Measurements from ENCODE around the gene FMN2.
"Not testable (repeated sequence)": the region's sequence is repeated elsewhere in the genome, so short reads cannot be mapped to it uniquely, and the experiment has no call there.

The FMN2 gene

GRCh38 chr1:240255922-240256321, 164.2 kb downstream of the FMN2 start:
- DNase-seq (ENCODE audit: low read depth): no peak

- no peak for DNase-seq (ENCODE audit: low read depth)
Observed at GRCh38 chr1:240256836-240257503, 165.3 kb downstream of the FMN2 start.

- DNase-seq (ENCODE audit: low read depth): no peak
Observed at GRCh38 chr1:240258910-240259309, 167.2 kb downstream of the FMN2 start.

GRCh38 chr1:240264494-240264893, 172.8 kb downstream of the FMN2 start:
- DNase-seq (ENCODE audit: low read depth): not testable (repeated sequence)

GRCh38 chr1:240271081-240271480, 179.4 kb downstream of the FMN2 start:
- no peak for DNase-seq (ENCODE audit: low read depth)

GRCh38 chr1:240274569-240274968, 182.9 kb downstream of the FMN2 start:
- no peak for DNase-seq (ENCODE audit: low read depth)

- DNase-seq (ENCODE audit: low read depth): not testable (repeated sequence)
Observed at GRCh38 chr1:240275219-240275618, 183.5 kb downstream of the FMN2 start.

- no peak for DNase-seq (ENCODE audit: low read depth)
Observed at GRCh38 chr1:240278082-240278481, 186.4 kb downstream of the FMN2 start.

- DNase-seq (ENCODE audit: low read depth): no peak
Observed at GRCh38 chr1:240280560-240281322, 189.1 kb downstream of the FMN2 start.

GRCh38 chr1:240282061-240282830, 190.6 kb downstream of the FMN2 start:
- DNase-seq (ENCODE audit: low read depth): no peak

- no peak for DNase-seq (ENCODE audit: low read depth)
Observed at GRCh38 chr1:240284656-240285414, 193.2 kb downstream of the FMN2 start.

- DNase-seq (ENCODE audit: low read depth): no peak
Observed at GRCh38 chr1:240285540-240285939, 193.9 kb downstream of the FMN2 start.

- DNase-seq (ENCODE audit: low read depth): no peak
Observed at GRCh38 chr1:240287722-240288121, 196.0 kb downstream of the FMN2 start.

GRCh38 chr1:240293706-240294105, 202.0 kb downstream of the FMN2 start:
- DNase-seq (ENCODE audit: low read depth): no peak

- DNase-seq (ENCODE audit: low read depth): no peak
Observed at GRCh38 chr1:240294566-240294965, 202.9 kb downstream of the FMN2 start.

- DNase-seq (ENCODE audit: low read depth): no peak
Observed at GRCh38 chr1:240295811-240296210, 204.1 kb downstream of the FMN2 start.

- DNase-seq (ENCODE audit: low read depth): no peak
Observed at GRCh38 chr1:240304466-240304865, 212.8 kb downstream of the FMN2 start.

GRCh38 chr1:240306673-240307072, 215.0 kb downstream of the FMN2 start:
- no peak for DNase-seq (ENCODE audit: low read depth)

- no peak for DNase-seq (ENCODE audit: low read depth)
Observed at GRCh38 chr1:240308096-240308495, 216.4 kb downstream of the FMN2 start.

GRCh38 chr1:240309769-240310168, 218.1 kb downstream of the FMN2 start:
- no peak for DNase-seq (ENCODE audit: low read depth)

GRCh38 chr1:240310226-240310925, 218.7 kb downstream of the FMN2 start:
- DNase-seq (ENCODE audit: low read depth): no peak

Measured in T-helper 22 cell (primary cell).